Activated CD8-positive, alpha-beta memory T cell treated with anti-CD3 and anti-CD28 coated beads, Interleukin-2, amount 50 U/mL, for 24 hours (primary cell): ENCODE data around the gene SLC25A46.
A peak's percentile ranks its signal among the peaks of the same experiment; 100 is the strongest.
"Not testable (repeated sequence)": the region's sequence is repeated elsewhere in the genome, so short reads cannot be mapped to it uniquely, and the experiment has no call there.

Experiments used
- DNase-seq: peaks from one replicate; pipeline ENCODE4 v3.0.0-alpha.2; 2020; ENCODE audit errors: extremely low read depth

Gene SLC25A46

GRCh38 chr5:110738812-110739651 is at the start of gene SLC25A46:
Gene SLC25A46 (plus strand): TSS chr5:110739007. CDS start chr5:110739120, 113 bp downstream.
- DNase-seq, result peak; percentile 71

GRCh38 chr5:110690587-110690986 is 48.2 kb upstream of the SLC25A46 start:
- DNase-seq, result not testable (repeated sequence)

- not testable (repeated sequence) for DNase-seq
Observed at GRCh38 chr5:110692669-110693068, 46.1 kb upstream of the SLC25A46 start.

GRCh38 chr5:110702300-110702699 is 36.5 kb upstream of the SLC25A46 start:
- DNase-seq, result no peak

- no peak for DNase-seq
Observed at GRCh38 chr5:110702704-110703103, 36.1 kb upstream of the SLC25A46 start.

GRCh38 chr5:110703481-110703880 is 35.3 kb upstream of the SLC25A46 start:
- DNase-seq, result no peak

GRCh38 chr5:110705349-110705748 is 33.5 kb upstream of the SLC25A46 start:
- DNase-seq, result no peak

- DNase-seq, result no peak
Observed at GRCh38 chr5:110707260-110707844, 31.5 kb upstream of the SLC25A46 start.

GRCh38 chr5:110716247-110717245 is 22.3 kb upstream of the SLC25A46 start:
- no peak for DNase-seq

GRCh38 chr5:110718311-110718710 is 20.5 kb upstream of the SLC25A46 start:
- no peak for DNase-seq

GRCh38 chr5:110726249-110727024 is 12.4 kb upstream of the SLC25A46 start, which contains the start of gene TMEM232:
Gene TMEM232 (minus strand): TSS chr5:110726671. CDS start chr5:110667352, 59,319 bp downstream.
- DNase-seq, result peak; percentile 40

- DNase-seq, result no peak
Observed at GRCh38 chr5:110727025-110727314, 11.8 kb upstream of the SLC25A46 start.

GRCh38 chr5:110731499-110731898 is 7.3 kb upstream of the SLC25A46 start:
- DNase-seq, result not testable (repeated sequence)

- no peak for DNase-seq
Observed at GRCh38 chr5:110734101-110734500, 4.7 kb upstream of the SLC25A46 start.

- no peak for DNase-seq
Observed at GRCh38 chr5:110735556-110735955, 3.3 kb upstream of the SLC25A46 start.

GRCh38 chr5:110736753-110737152 is 2.1 kb upstream of the SLC25A46 start:
- no peak for DNase-seq

- peak; percentile 8 for DNase-seq
Observed at GRCh38 chr5:110738503-110738811, 350 bp upstream of the SLC25A46 start.

- no peak for DNase-seq
Observed at GRCh38 chr5:110751902-110752762, 13.3 kb downstream of the SLC25A46 start.

GRCh38 chr5:110752953-110753352 is 14.1 kb downstream of the SLC25A46 start:
- no peak for DNase-seq

- DNase-seq, result no peak
Observed at GRCh38 chr5:110753600-110753999, 14.8 kb downstream of the SLC25A46 start.
